ENCODE data around the gene PADI4. TPM values are rescaled to one million over a fixed set of nuclear protein-coding genes. Genes with fewer than 3 reads are reported as not detected.

The PADI4 gene
- total and polyA plus RNA-seq, 2 experiments from 2014 or later: not detected

DNA sequence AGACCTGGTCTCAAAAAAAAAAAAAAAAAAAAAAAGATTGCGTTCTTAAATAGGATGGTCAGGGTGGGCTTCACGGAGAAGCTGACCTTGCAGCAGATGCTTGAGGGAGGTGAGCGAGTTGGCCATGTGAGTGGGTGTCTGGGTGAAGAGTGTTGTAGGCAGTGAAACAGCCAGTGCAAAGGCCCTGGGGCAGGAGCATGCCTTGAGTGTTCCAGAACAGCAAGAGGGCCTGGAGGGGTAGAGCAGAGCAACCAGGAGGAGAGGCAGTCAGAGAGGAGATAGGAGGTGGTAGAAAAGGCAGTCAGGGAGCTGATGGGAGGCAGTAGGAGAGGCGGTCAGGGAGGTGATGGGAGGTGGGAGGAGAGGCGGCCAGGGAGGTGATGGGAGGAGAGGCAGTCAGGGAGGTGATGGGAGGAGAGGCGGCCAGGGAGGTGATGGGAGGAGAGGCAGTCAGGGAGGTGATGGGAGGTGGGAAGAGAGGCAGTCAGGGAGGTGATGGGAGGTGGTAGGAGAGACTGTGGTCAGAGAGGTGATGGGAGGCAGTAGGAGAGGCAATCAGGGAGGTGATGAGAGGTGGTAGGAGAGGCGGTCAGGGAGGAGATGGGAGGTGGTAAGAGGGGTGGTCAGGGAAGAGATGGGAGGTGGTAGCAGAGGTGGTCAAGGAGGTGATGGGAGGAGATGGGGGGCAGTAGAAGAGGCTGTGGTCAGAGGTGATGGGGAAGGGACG is 43.8 kb downstream of the PADI4 start:
- Histone ChIP-seq H3K27ac (no peak overlapping the region), H3K4me3 (no peak overlapping the region), H3K36me3 (no peaks in the 10 kb centered on the region), H3K27me3 (no peaks in the 10 kb centered on the region), H3K9me3 (ENCODE audit: low read depth) (no peaks in the 10 kb centered on the region), H3K4me1 (ENCODE audit: low read depth) (no peaks in the 10 kb centered on the region)
- TF ChIP-seq, protein P1, sequence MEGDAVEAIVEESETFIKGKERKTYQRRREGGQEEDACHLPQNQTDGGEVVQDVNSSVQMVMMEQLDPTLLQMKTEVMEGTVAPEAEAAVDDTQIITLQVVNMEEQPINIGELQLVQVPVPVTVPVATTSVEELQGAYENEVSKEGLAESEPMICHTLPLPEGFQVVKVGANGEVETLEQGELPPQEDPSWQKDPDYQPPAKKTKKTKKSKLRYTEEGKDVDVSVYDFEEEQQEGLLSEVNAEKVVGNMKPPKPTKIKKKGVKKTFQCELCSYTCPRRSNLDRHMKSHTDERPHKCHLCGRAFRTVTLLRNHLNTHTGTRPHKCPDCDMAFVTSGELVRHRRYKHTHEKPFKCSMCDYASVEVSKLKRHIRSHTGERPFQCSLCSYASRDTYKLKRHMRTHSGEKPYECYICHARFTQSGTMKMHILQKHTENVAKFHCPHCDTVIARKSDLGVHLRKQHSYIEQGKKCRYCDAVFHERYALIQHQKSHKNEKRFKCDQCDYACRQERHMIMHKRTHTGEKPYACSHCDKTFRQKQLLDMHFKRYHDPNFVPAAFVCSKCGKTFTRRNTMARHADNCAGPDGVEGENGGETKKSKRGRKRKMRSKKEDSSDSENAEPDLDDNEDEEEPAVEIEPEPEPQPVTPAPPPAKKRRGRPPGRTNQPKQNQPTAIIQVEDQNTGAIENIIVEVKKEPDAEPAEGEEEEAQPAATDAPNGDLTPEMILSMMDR (IDR thresholded peaks at IDR 0.05; ENCODE audit: low read depth, low read length): no peak
- no peak for DNase-seq (ENCODE audit: low read depth in 1 of 2, low spot score in 1 of 2)

DNA sequence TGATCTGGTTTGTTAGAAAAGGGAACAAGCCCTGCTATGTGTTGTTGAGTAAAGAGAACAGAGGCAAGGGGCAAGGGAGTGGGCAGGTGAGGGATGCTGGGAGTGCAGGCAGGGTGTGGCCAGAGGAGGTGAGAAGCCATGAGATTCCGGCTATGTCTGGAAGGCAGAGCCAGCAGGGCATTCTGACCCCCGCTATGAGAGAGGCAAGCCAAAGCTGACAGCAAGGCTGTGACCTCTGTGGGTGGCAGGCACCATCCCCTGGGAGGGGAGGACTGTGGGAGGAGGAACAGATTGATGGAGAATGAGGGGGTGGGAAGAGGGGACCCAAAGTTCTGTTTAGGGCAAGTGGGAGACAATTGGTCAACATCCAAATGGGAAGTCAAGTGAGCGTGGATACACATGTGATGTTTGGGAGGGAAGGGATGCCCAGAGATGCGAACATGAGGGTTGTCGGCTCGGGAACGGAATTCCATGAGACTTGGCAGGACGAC is 44.5 kb downstream of the PADI4 start:
- Histone ChIP-seq H3K4me3 (no peak overlapping the region), H3K9me3 (ENCODE audit: low read depth) (no peaks in the 10 kb centered on the region), H3K4me1 (ENCODE audit: low read depth) (no peaks in the 10 kb centered on the region), H3K27me3 (no peaks in the 10 kb centered on the region), H3K27ac (no peak overlapping the region), H3K36me3 (no peaks in the 10 kb centered on the region)
- no peak for DNase-seq (ENCODE audit: low read depth in 1 of 2, low spot score in 1 of 2)
- TF ChIP-seq, protein P1 (IDR thresholded peaks at IDR 0.05; ENCODE audit: low read depth, low read length): no peak

DNA sequence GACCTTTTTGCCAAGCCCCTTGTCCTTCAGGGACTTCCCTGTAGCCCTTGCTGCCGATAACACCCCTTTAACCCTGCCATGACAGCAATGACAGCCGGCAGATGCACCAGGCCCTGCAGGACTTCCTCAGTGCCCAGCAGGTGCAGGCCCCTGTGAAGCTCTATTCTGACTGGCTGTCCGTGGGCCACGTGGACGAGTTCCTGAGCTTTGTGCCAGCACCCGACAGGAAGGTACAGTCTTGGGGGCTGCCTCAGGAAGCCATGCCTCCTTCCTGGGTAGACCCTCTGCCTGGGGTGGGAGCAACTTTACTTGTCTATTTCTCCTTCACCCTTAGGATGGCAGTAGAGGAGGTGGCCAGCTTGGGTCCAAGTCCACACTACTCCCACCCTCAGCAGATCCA is 47.9 kb downstream of the PADI4 start:
- Histone ChIP-seq H3K4me1 (ENCODE audit: low read depth) (no peaks in the 10 kb centered on the region), H3K27ac (no peak overlapping the region), H3K36me3 (no peaks in the 10 kb centered on the region), H3K4me3 (no peak overlapping the region), H3K27me3 (no peaks in the 10 kb centered on the region), H3K9me3 (ENCODE audit: low read depth) (no peaks in the 10 kb centered on the region)
- TF ChIP-seq, protein P1 (IDR thresholded peaks at IDR 0.05; ENCODE audit: low read depth, low read length): no peak
- DNase-seq (ENCODE audit: low read depth in 1 of 2, low spot score in 1 of 2): no peak

DNA sequence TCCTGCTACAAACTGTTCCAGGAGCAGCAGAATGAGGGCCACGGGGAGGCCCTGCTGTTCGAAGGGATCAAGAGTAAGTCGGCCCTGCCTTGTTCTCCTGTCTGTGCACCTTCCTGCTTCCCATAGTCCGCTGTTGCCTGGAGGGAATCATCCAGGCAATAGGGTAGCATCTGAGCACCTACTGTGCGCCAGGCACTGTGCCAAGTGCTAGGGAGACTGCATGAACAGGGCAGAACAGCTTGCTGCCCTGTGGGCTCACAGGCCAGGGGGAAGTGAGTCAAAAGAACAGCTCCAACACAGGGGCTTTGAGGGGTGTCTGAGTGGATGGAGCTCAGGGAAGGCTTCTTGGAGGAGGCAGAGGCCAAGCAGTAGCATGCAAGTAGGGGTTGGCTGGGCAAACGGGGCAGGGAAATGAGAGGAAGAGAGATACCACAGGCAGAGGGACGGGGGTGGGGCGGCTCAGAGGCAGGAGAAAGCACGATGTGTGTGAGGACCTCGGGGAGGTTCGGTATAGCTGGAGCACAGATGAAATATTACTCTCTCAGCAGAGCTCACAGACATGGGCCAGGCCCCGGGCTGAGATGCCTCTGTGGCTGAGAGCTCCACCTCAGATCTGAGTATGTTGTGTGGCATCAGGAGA is 48.5 kb downstream of the PADI4 start:
- no peak for DNase-seq (ENCODE audit: low read depth in 1 of 2, low spot score in 1 of 2)
- no peak overlapping the region for H3K27ac ChIP-seq
- H3K4me1 ChIP-seq (ENCODE audit: low read depth): no peaks in the 10 kb centered on the region
- H3K9me3 ChIP-seq (ENCODE audit: low read depth): no peaks in the 10 kb centered on the region
- TF ChIP-seq, protein P1 (IDR thresholded peaks at IDR 0.05; ENCODE audit: low read depth, low read length): no peak
- H3K27me3 ChIP-seq: no peaks in the 10 kb centered on the region
- H3K4me3 ChIP-seq: no peak overlapping the region
- H3K36me3 ChIP-seq: no peaks in the 10 kb centered on the region

DNA sequence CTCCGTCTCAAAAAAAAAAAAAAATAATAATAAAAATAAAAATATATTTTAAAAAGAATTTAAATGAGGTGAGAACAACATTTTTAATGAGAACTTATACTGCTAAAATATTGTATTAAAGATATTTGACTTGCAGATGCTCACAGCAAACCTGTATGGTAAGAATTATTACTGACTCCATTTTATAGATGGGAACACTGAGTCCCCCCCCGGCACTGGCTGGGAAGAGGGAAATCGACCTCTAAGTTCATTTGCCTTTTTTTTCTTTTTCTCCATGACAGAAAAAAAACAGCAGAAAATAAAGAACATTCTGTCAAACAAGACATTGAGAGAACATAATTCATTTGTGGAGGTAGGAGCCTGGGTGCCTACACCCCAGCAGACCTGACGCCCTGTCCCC is 50.6 kb downstream of the PADI4 start:
- H3K4me1 ChIP-seq (ENCODE audit: low read depth): no peaks in the 10 kb centered on the region
- TF ChIP-seq, protein P1 (IDR thresholded peaks at IDR 0.05; ENCODE audit: low read depth, low read length): no peak
- no peak overlapping the region for H3K4me3 ChIP-seq
- no peaks in the 10 kb centered on the region for H3K27me3 ChIP-seq
- H3K9me3 ChIP-seq (ENCODE audit: low read depth): no peaks in the 10 kb centered on the region
- DNase-seq (ENCODE audit: low read depth in 1 of 2, low spot score in 1 of 2): no peak
- H3K27ac ChIP-seq: no peak overlapping the region
- no peaks in the 10 kb centered on the region for H3K36me3 ChIP-seq

Measured in cardiac muscle cell (in vitro differentiated cells and primary cell).